HEK293T (cell line): ENCODE results near the gene CEP350.

ENCODE experiments used
- CTCF ChIA-PET: fragments of 350-600 bp; formaldehyde crosslinking; extraction: SDS; loops from one replicate; lab custom pipeline; 2021; ENCODE audit warnings: antibody characterized with exemption, inconsistent platforms; lab: Yijun Ruan, JAX
- POLR2A ChIA-PET: fragments of 350-600 bp; formaldehyde crosslinking; extraction: SDS; loops from one replicate; lab custom pipeline; 2020; ENCODE audit warnings: antibody characterized with exemption, inconsistent platforms; lab: Yijun Ruan, JAX
- DNase-seq: peaks from one replicate; pipeline ENCODE4 v3.0.0; 2012; ENCODE audit warnings: mixed read lengths; ENCODE audit errors: extremely low spot score
- ARNT ChIP-seq: fragments of 450-650 bp; IDR thresholded peaks from 2 replicates; pipeline ENCODE4 v1.6.1; 2017; ENCODE audit warnings: mild to moderate bottlenecking
- BHLHE40 ChIP-seq: fragments of 450-650 bp; IDR thresholded peaks from 2 replicates; pipeline ENCODE4 v1.6.1; 2016; ENCODE audit warnings: mild to moderate bottlenecking, moderate library complexity, borderline replicate concordance
- CTBP1 ChIP-seq: fragments of 450-650 bp; IDR thresholded peaks from 2 replicates; pipeline ENCODE4 v1.6.1; 2016; ENCODE audit warnings: borderline replicate concordance
- ELF4 ChIP-seq: fragments of 450-650 bp; IDR thresholded peaks from 2 replicates; pipeline ENCODE4 v1.6.1; 2017; ENCODE audit warnings: antibody characterized with exemption
- FOXA1 ChIP-seq: fragments of 450-650 bp; IDR thresholded peaks from 2 replicates; pipeline ENCODE4 v1.6.1; 2016; ENCODE audit warnings: mild to moderate bottlenecking
- FOXK2 ChIP-seq: fragments of 450-650 bp; IDR thresholded peaks from 2 replicates; pipeline ENCODE4 v1.6.1; 2016; ENCODE audit warnings: mild to moderate bottlenecking
- FOXM1 ChIP-seq: fragments of 450-650 bp; IDR thresholded peaks from 2 replicates; pipeline ENCODE4 v1.6.1; 2017; ENCODE audit warnings: mild to moderate bottlenecking, borderline replicate concordance
- HDGF ChIP-seq: fragments of 450-650 bp; IDR thresholded peaks from 2 replicates; pipeline ENCODE4 v1.6.1; 2017; ENCODE audit warnings: antibody characterized with exemption, borderline replicate concordance
- L3MBTL2 ChIP-seq: fragments of 450-650 bp; conservative IDR thresholded peaks from 2 replicates; pipeline ENCODE4 v1.6.1; 2016; ENCODE audit warnings: mild to moderate bottlenecking
- LEF1 ChIP-seq: fragments of 450-650 bp; IDR thresholded peaks from 2 replicates; pipeline ENCODE4 v1.6.1; 2017; ENCODE audit warnings: mild to moderate bottlenecking, borderline replicate concordance
- NFRKB ChIP-seq: fragments of 450-650 bp; IDR thresholded peaks from 2 replicates; pipeline ENCODE4 v1.6.1; 2016; ENCODE audit warnings: mild to moderate bottlenecking, moderate library complexity
- PKNOX1 ChIP-seq: fragments of 450-650 bp; IDR thresholded peaks from 2 replicates; pipeline ENCODE4 v1.6.1; 2016
- SP1 ChIP-seq: fragments of 450-650 bp; IDR thresholded peaks from 2 replicates; pipeline ENCODE4 v1.6.1; 2017
- SUZ12 ChIP-seq: fragments of 450-650 bp; IDR thresholded peaks from 2 replicates; pipeline ENCODE4 v1.6.1; 2016; ENCODE audit warnings: mild to moderate bottlenecking
- TARDBP ChIP-seq: fragments of 450-650 bp; IDR thresholded peaks from 2 replicates; pipeline ENCODE4 v1.6.1; 2016
- ZNF384 ChIP-seq: fragments of 450-650 bp; IDR thresholded peaks from 2 replicates; pipeline ENCODE4 v1.6.1; 2016

The CEP350 gene

GRCh38 chr1:180156201-180156600, 201.6 kb downstream of the CEP350 start:
- TF ChIP-seq NFRKB, result no peak
- TF ChIP-seq ELF4, result no peak
- no peak for TF ChIP-seq BHLHE40
- no peak for TF ChIP-seq FOXK2
- TF ChIP-seq ZNF384, result no peak
- no peak for TF ChIP-seq SP1
- no peak for TF ChIP-seq FOXA1
- no peak for TF ChIP-seq LEF1
- no peak for TF ChIP-seq FOXM1
- no peak for TF ChIP-seq CTBP1
- TF ChIP-seq L3MBTL2, result no peak
- TF ChIP-seq TARDBP, result no peak
- TF ChIP-seq ARNT, result no peak
- no peak for TF ChIP-seq PKNOX1
- no peak for TF ChIP-seq HDGF
- TF ChIP-seq SUZ12, result no peak
- ChIA-PET CTCF (no interaction called here), POLR2A (interaction anchor here (4.3 kb wide), 1 partner anchor 273 kb away, joined by 16 read pairs; the partner anchor contains the start of gene TOR1AIP1)
- DNase-seq, result no peak

- CTCF ChIA-PET, result no interaction called here
- DNase-seq, result no peak
- TF ChIP-seq L3MBTL2 (no peak), FOXK2 (no peak), FOXA1 (no peak), SP1 (no peak), NFRKB (no peak), ELF4 (no peak), TARDBP (no peak), PKNOX1 (no peak), SUZ12 (no peak), BHLHE40 (no peak), FOXM1 (no peak), LEF1 (no peak), ZNF384 (no peak), HDGF (no peak), CTBP1 (no peak), ARNT (no peak)
- POLR2A ChIA-PET, result interaction anchor here (4.3 kb wide), 1 partner anchor 273 kb away, joined by 16 read pairs; the partner anchor contains the start of gene TOR1AIP1
Measured at GRCh38 chr1:180156631-180157091, 202.1 kb downstream of the CEP350 start.

GRCh38 chr1:180157108-180157507, 202.5 kb downstream of the CEP350 start:
- DNase-seq, result no peak
- ChIA-PET POLR2A (interaction anchor here (4.3 kb wide), 1 partner anchor 274 kb away, joined by 16 read pairs; the partner anchor contains the start of gene TOR1AIP1), CTCF (interaction anchor here (0.6 to 1.1 kb wide), 2 partner anchors 22 to 63 kb away, joined by 3 to 7 read pairs; no protein-coding TSS in a partner anchor)
- TF ChIP-seq ARNT (no peak), TARDBP (no peak), L3MBTL2 (no peak), BHLHE40 (no peak), ELF4 (no peak), FOXA1 (no peak), ZNF384 (no peak), SUZ12 (no peak)

- POLR2A ChIA-PET, result interaction anchor here (0.6 kb wide), 1 partner anchor 10 kb away, joined by 3 read pairs; no protein-coding TSS in a partner anchor
- CTCF ChIA-PET, result interaction anchor here (0.6 to 1.7 kb wide), 3 partner anchors 11 to 64 kb away, joined by 3 to 11 read pairs (median 7); no protein-coding TSS in a partner anchor
- TF ChIP-seq ZNF384, result no peak
- no peak for TF ChIP-seq CTBP1
- TF ChIP-seq LEF1, result no peak
- no peak for TF ChIP-seq SUZ12
- TF ChIP-seq TARDBP, result no peak
- TF ChIP-seq PKNOX1, result no peak
- TF ChIP-seq L3MBTL2, result no peak
- no peak for TF ChIP-seq HDGF
- TF ChIP-seq SP1, result no peak
- TF ChIP-seq BHLHE40, result no peak
- TF ChIP-seq ARNT, result no peak
- no peak for TF ChIP-seq NFRKB
- TF ChIP-seq FOXA1, result no peak
- TF ChIP-seq ELF4, result no peak
- no peak for DNase-seq
Measured at GRCh38 chr1:180157576-180158057, 203.0 kb downstream of the CEP350 start.

GRCh38 chr1:180158149-180159147, 203.8 kb downstream of the CEP350 start:
- POLR2A ChIA-PET, result interaction anchor here (0.6 kb wide), 1 partner anchor 9 kb away, joined by 3 read pairs; no protein-coding TSS in a partner anchor
- DNase-seq, result no peak
- no peak for TF ChIP-seq CTBP1
- no peak for TF ChIP-seq L3MBTL2
- no peak for TF ChIP-seq ZNF384
- no peak for TF ChIP-seq LEF1
- no peak for TF ChIP-seq FOXA1
- no peak for TF ChIP-seq SUZ12
- TF ChIP-seq ARNT, result no peak
- TF ChIP-seq SP1, result no peak
- no peak for TF ChIP-seq NFRKB
- CTCF ChIA-PET, result interaction anchor here (1.1 to 1.7 kb wide), 3 partner anchors 10 to 21 kb away, joined by 3 to 11 read pairs (median 4); no protein-coding TSS in a partner anchor
